Cerebellar cortex (tissue), 1 donor: Measurements from ENCODE around the gene TTC31.
A peak's percentile ranks its signal among the peaks of the same experiment; 100 is the strongest.
"Not testable (repeated sequence)": the region's sequence is repeated elsewhere in the genome, so short reads cannot be mapped to it uniquely, and the experiment has no call there.

Experiments used
- DNase-seq: peaks from one replicate; pipeline ENCODE4 v3.0.0-alpha.2; 2015; ENCODE audit warnings: low spot score

TTC31 gene

GRCh38 chr2:74482801-74483674, at the start of gene TTC31, which contains the start of gene CCDC142:
Gene TTC31, plus strand, starts transcription at chr2:74483081. Its CDS starts 15 bp downstream, at chr2:74483096.
Gene CCDC142, minus strand, starts transcription at chr2:74482998. Its CDS starts 161 bp downstream, at chr2:74482837.
- DNase-seq, result peak; percentile 98

- DNase-seq, result no peak
These were observed 46.6 kb upstream of the TTC31 start for GRCh38 chr2:74436111-74436805.

- no peak for DNase-seq
These were observed 45.8 kb upstream of the TTC31 start for GRCh38 chr2:74436848-74437695.

GRCh38 chr2:74438248-74438647, 44.6 kb upstream of the TTC31 start:
- DNase-seq, result no peak

- no peak for DNase-seq
These were observed 43.5 kb upstream of the TTC31 start for GRCh38 chr2:74439373-74439772.

- DNase-seq, result no peak
These were observed 43.0 kb upstream of the TTC31 start for GRCh38 chr2:74439803-74440377.

- peak; percentile 81 for DNase-seq
These were observed 42.3 kb upstream of the TTC31 start for GRCh38 chr2:74440378-74441169.

GRCh38 chr2:74441170-74441689, 41.7 kb upstream of the TTC31 start:
- no peak for DNase-seq

- peak; percentile 47 for DNase-seq
These were observed 41.0 kb upstream of the TTC31 start, which contains the start of gene RTKN for GRCh38 chr2:74441690-74442482. Gene RTKN, minus strand, starts transcription at chr2:74441937. Its CDS starts 121 bp downstream, at chr2:74441816.

- DNase-seq, result not testable (repeated sequence)
These were observed 40.2 kb upstream of the TTC31 start for GRCh38 chr2:74442483-74443297.

- no peak for DNase-seq
These were observed 38.2 kb upstream of the TTC31 start for GRCh38 chr2:74444498-74445318.

GRCh38 chr2:74447230-74447999, 35.5 kb upstream of the TTC31 start:
- no peak for DNase-seq

GRCh38 chr2:74448771-74449170, 34.1 kb upstream of the TTC31 start:
- no peak for DNase-seq

GRCh38 chr2:74450570-74451190, 32.2 kb upstream of the TTC31 start:
- DNase-seq, result no peak

GRCh38 chr2:74454654-74455511, 28.0 kb upstream of the TTC31 start, which contains the start of gene INO80B:
Gene INO80B, plus strand, starts transcription at chr2:74455087. Its CDS starts 30 bp downstream, at chr2:74455117.
- peak; percentile 98 for DNase-seq

- no peak for DNase-seq
These were observed 25.7 kb upstream of the TTC31 start for GRCh38 chr2:74457129-74457548.
